Head of caudate nucleus (tissue), 42 donors: ENCODE results near the gene RPS16.
A peak's percentile ranks its signal among the peaks of the same experiment; 100 is the strongest.

Experiments
- DNase-seq, 42 donors: peaks; one replicate each; pipeline versions ENCODE4 v3.0.0 to v3.0.0-alpha.2; 2020 to 2021; ENCODE audit warnings: mixed read lengths in 7 of 42
- intact Hi-C: fragments of 100-400 bp; cut with DNase I; formaldehyde crosslinking; loops from one replicate; pipeline ENCODE4 v1.15.0; 2022

Gene RPS16

DNA sequence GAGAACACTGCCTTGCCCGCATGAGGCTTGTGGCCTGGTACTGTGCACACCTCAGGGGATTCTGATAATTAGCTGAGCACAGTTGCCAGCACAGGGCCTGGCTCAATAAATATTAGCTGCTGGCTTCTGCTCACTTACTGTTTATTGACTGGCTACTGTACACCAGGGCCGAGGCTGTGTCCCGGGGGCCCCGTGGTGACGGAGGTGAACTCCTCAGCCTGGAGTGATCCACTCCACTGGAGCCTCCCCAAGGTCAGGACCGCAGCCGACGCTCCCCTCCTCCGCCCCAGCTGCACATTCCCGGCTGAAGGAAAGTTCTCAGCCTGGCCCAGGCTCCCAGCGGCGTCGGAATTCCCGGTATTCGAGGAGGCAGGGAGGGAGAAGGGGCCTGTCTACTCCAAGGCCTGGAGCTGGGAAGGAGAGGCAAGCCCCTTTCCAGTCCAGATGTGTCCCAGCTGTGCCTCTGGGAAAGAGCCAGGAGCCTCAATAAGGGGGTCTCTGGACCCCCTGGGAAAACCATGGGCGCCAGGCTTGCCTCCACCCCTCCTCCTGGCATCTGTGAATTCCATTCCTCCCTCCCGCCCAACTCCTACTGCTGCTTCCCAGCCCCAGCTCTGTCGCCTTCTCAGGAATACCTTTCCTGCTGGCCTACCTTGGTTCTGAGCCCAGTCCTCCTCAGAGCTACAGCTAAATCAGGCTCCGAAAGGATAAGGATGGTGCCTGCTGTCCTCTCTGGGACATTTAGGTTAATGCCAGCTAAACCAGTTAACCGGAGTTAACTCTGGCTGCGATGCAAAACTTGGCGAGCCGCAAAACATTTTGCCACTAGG is 7.3 kb downstream of the RPS16 start:
- intact Hi-C loops: no loop called here
- no peak for DNase-seq

GRCh38 chr19:39427707-39428106 is 8.0 kb downstream of the RPS16 start:
- intact Hi-C loops: no loop called here
- no peak for DNase-seq

GRCh38 chr19:39426170-39426569 is 9.6 kb downstream of the RPS16 start:
- no peak for DNase-seq
- intact Hi-C loops: no loop called here

DNA sequence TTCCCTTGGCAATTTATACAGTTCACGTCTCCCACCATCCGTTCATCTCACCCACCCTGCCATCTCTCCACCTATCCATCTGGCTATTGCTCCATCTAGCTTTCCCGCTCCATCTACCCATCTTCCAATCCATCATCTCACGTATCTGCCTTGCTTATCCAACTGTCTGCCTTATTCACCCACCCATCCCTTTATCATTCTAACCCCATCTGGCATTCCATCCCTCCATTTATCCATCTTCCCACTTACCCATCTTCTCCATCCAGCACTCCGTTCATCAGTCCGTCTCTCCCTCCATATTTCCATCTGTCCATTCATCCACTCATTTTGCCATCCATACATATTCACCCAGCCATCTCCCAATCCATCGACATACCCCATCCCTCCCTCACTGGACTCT is 10.0 kb downstream of the RPS16 start:
- intact Hi-C loops: no loop called here
- no peak for DNase-seq

DNA sequence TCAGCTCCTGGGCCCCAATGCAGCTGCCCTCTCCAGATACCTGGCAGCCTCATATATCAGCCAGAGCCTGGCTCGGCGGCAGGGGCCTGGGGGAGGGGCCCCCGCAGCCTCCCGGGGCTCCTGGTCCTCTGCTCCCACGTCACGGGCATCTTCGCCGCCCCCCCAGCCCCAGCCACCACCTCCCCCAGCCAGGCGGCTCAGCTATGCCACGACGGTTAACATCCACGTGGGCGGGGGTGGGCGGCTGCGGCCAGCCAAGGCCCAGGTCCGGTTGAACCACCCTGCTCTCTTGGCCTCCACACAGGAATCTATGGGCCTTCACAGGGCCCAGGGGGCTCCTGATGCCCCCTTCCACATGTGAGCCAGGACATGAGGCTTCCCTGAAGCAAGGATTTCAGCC is 10.8 kb downstream of the RPS16 start:
- DNase-seq: no peak
- intact Hi-C loops: no loop called here

GRCh38 chr19:39423258-39424086 is 12.3 kb downstream of the RPS16 start:
- intact Hi-C loops: no loop called here
- DNase-seq: no peak

DNA sequence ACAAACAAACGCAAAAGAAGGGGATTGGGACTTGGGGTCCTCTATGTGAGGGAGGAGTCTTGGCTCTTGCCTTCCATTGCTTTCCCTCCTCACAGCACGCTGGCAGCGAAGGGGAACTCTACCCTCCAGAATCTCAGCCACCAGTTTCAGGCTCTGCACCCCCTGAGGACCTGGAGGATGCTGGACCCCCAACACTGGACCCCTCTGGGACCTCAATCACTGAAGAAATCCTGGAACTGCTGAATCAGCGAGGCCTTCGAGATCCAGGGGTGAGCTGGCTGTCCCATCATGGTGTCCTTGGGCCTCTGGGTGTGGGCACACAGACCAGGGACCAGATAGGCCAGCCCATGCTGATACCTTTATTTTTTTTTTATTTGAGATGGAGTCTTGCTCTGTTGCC is 13.7 kb downstream of the RPS16 start:
- intact Hi-C loops: no loop called here
- DNase-seq: no peak

DNA sequence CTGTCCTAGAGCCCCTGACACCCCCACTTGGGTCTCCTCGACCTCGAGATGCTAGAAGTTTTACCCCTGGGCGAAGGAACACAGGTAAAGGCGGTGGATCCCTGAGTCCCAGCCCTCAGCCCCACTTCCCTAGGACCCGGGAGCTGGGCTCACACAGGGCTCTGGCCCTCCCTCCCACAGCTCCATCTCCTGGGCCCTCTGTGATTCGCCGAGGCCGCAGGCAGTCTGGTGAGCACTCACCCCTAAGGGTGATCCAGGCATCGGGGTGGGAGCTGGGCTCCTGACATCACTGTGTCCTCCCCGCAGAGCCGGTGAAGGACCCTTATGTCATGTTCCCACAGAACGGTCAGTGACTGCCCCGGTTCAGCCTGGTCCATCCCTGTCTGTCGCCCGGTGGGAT is 15.0 kb downstream of the RPS16 start:
- intact Hi-C loops: no loop called here
- no peak for DNase-seq

- DNase-seq: no peak
- intact Hi-C loops: no loop called here
Measured at GRCh38 chr19:39419003-39419402, 16.7 kb downstream of the RPS16 start.

GRCh38 chr19:39417463-39418181 is 18.1 kb downstream of the RPS16 start:
- no peak for DNase-seq
- intact Hi-C loops: no loop called here

DNA sequence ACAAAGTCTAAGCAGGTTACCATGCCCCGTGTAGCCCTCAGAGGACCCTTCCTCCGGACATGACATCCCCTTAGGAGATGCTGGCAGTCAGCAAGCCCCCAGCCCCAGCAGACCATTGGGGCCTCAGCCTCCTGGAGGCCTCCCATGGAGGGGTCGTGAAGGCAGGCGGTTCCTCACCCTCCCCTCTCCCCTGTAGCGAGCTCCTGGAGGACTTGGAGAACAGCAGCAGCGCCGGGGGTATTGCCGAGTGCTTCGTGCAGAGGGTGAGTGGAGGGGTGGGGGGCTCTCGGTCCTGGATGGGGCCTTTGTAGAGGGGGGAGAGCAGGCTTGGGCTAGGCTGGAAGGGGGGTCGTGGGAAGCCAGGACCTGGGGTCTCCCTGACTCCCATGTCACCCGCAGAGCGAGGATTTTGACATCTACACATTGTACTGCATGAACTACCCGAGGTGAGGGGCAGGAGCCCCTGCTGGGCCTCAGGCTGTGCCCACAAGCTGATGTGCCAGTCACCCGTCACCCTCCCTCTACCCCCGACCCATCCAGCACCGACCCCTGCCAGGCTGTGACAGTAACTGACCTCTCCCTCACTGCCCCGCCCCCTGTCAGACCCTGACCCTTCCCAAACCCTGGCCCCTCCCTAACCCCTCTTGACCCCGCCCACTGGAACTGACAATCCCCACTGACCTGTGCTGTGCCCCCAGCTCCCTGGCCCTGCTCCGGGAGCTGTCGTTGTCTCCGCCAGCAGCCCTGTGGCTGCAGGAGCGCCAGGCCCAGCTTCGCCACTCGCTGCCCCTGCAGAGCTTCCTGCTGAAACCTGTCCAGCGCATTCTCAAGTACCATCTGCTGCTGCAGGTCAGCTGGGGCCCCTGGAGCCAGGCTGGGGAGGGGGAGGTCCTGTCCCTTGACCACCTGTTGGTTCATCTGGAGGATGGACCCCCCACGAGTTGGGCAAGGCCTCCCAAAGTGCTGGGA is 19.3 kb downstream of the RPS16 start:
- intact Hi-C loops: no loop called here

GRCh38 chr19:39415111-39416046 is 20.4 kb downstream of the RPS16 start:
- intact Hi-C loops: no loop called here
- DNase-seq: no peak

More for the DNA sequence above, 19.3 kb downstream of the RPS16 start:
- no peak for DNase-seq

GRCh38 chr19:39413911-39414608 is 21.7 kb downstream of the RPS16 start:
- intact Hi-C loops: no loop called here

DNA sequence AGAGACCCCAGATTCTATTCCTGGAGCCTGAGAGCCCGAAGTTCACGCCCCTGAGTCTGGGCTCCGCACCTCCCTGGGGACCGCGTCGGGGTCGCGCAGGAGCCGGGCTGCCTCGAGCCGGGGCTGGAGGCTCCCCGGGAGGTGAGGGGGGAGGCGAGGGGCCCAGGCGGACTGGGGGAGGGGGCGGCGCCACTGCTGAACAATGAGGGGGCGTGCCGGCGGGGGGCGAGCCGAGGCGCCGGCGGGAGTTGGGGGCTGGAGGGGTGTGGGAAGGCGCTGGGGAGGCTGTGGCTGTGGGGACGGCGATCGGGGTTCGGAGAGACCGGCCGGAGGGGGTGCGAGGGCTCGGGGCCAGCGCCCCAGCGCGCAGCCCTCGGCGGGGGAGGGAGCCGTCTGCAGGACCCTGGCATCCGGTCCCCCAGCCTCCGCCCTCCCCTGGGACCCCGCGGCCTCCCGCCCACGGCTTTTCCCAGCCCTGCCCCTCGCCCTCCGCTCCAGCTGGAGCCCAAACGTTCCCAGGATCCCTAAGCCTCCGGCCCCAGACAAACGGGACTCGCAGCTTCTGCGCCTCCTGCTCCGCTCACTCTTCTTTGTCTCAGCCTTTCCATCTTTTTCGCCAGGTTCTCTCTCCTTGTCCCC is 22.4 kb downstream of the RPS16 start:
- DNase-seq: peak in 7 of 42 donors; percentile 18 to 56 (median 31)

More at GRCh38 chr19:39413911-39414608, 21.7 kb downstream of the RPS16 start:
- DNase-seq: no peak

DNA sequence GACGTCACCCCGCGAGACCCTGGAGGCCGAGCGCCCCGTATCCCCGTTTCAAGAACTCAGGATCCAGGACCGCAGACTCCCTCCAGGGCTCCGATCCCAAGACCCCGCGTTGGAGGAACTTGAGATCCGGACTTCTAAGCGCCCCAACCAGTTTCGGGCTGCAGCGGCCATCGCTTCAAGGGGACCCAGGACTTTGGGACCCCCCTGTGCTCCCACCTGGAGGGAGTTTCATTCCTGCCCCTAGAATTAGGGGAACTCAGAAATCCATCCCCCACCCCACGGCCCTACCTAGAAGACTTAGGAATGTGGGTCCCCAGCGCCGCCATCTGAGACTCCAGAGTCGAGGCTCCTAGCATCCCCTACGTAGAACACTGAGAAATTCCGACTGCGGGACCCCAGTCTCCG is 22.9 kb downstream of the RPS16 start:
- peak in 6 of 42 donors; percentile 18 to 52 (median 36) for DNase-seq
- intact Hi-C loops: no loop called here

More for the DNA sequence above, 22.4 kb downstream of the RPS16 start:
- intact Hi-C loops: no loop called here
